CD4-positive, alpha-beta T cell treated with Interferon alpha-2 for 1 hour (primary cell): ENCODE measurements around the gene ATP13A3.

ENCODE experiments used
- DNase-seq, 2 donors: peaks; one replicate each; pipeline ENCODE4 v3.0.0-alpha.2; 2020 to 2022

ATP13A3 gene

GRCh38 chr3:194431554-194431953 lies 55.2 kb downstream of the ATP13A3 start:
- DNase-seq = no peak

GRCh38 chr3:194425399-194425798 lies 61.4 kb downstream of the ATP13A3 start:
- DNase-seq = no peak

- no peak for DNase-seq
These were observed 61.8 kb downstream of the ATP13A3 start for GRCh38 chr3:194424953-194425352.

GRCh38 chr3:194424373-194424772 lies 62.4 kb downstream of the ATP13A3 start:
- DNase-seq = no peak

- DNase-seq = no peak
These were observed 63.5 kb downstream of the ATP13A3 start for GRCh38 chr3:194423317-194423716.

- no peak for DNase-seq
These were observed 64.6 kb downstream of the ATP13A3 start for GRCh38 chr3:194422188-194422587.

GRCh38 chr3:194418671-194419070 lies 68.1 kb downstream of the ATP13A3 start:
- no peak for DNase-seq

GRCh38 chr3:194407423-194407822 lies 79.4 kb downstream of the ATP13A3 start:
- DNase-seq = no peak

- no peak for DNase-seq
These were observed 81.0 kb downstream of the ATP13A3 start for GRCh38 chr3:194405766-194406165.

GRCh38 chr3:194404365-194405140 lies 82.2 kb downstream of the ATP13A3 start:
- peak; percentile 17 to 68 for DNase-seq

GRCh38 chr3:194401868-194402329 lies 84.9 kb downstream of the ATP13A3 start:
- no peak for DNase-seq

GRCh38 chr3:194401346-194401745 lies 85.5 kb downstream of the ATP13A3 start:
- no peak for DNase-seq

- no peak for DNase-seq
These were observed 86.9 kb downstream of the ATP13A3 start for GRCh38 chr3:194399874-194400411.

- DNase-seq = no peak
These were observed 87.6 kb downstream of the ATP13A3 start, which contains the start of gene GP5 for GRCh38 chr3:194399166-194399565. TSS of gene GP5 (minus strand) at chr3:194399266. CDS start at chr3:194398282, 984 bp downstream.

- peak in 1 of 2 donors; percentile 24 for DNase-seq
These were observed 89.0 kb downstream of the ATP13A3 start for GRCh38 chr3:194397757-194398312.

- DNase-seq = peak; percentile 15 to 37
These were observed 89.7 kb downstream of the ATP13A3 start for GRCh38 chr3:194396859-194397756.

- DNase-seq = no peak
These were observed 90.3 kb downstream of the ATP13A3 start for GRCh38 chr3:194396539-194396858.

GRCh38 chr3:194395778-194396538 lies 90.8 kb downstream of the ATP13A3 start:
- DNase-seq = peak; percentile 72 to 77

- no peak for DNase-seq
These were observed 91.6 kb downstream of the ATP13A3 start for GRCh38 chr3:194395212-194395611.

- DNase-seq = no peak
These were observed 94.2 kb downstream of the ATP13A3 start for GRCh38 chr3:194392576-194392975.

GRCh38 chr3:194390835-194391234 lies 96.0 kb downstream of the ATP13A3 start:
- no peak for DNase-seq

GRCh38 chr3:194389269-194389668 lies 97.5 kb downstream of the ATP13A3 start:
- no peak for DNase-seq
